ENCODE data around the gene STEAP4.
"Not testable (repeated sequence)": the region's sequence is repeated elsewhere in the genome, so short reads cannot be mapped to it uniquely, and the experiment has no call there.

The STEAP4 gene

GRCh38 chr7:88259656-88260380, 46.9 kb downstream of the STEAP4 start:
- no peak for DNase-seq (ENCODE audit: low read depth, low spot score)
- H3K4me3 ChIP-seq (ENCODE audit: low read depth, low read length): no peak overlapping the region
- ChIA-PET CTCF (no interaction called here), POLR2A (no interaction called here)
- no peak for TF ChIP-seq CTCF (IDR thresholded peaks at IDR 0.05; ENCODE audit: insufficient read depth, low read length, missing control alignments)

GRCh38 chr7:88258296-88258695, 48.4 kb downstream of the STEAP4 start:
- H3K4me3 ChIP-seq (ENCODE audit: low read depth, low read length); CTCF ChIA-PET; DNase-seq (ENCODE audit: low read depth, low spot score); POLR2A ChIA-PET: not testable (repeated sequence)

- no peak for DNase-seq (ENCODE audit: low read depth, low spot score)
- ChIA-PET CTCF (no interaction called here), POLR2A (no interaction called here)
- H3K4me3 ChIP-seq (ENCODE audit: low read depth, low read length): no peak overlapping the region
- TF ChIP-seq CTCF (IDR thresholded peaks at IDR 0.05; ENCODE audit: insufficient read depth, low read length, missing control alignments): no peak
These were observed 49.8 kb downstream of the STEAP4 start for GRCh38 chr7:88256906-88257305.

- no peak overlapping the region for H3K4me3 ChIP-seq (ENCODE audit: low read depth, low read length)
- CTCF ChIA-PET: no interaction called here
- TF ChIP-seq CTCF (IDR thresholded peaks at IDR 0.05; ENCODE audit: insufficient read depth, low read length, missing control alignments): no peak
- no peak for DNase-seq (ENCODE audit: low read depth, low spot score)
- POLR2A ChIA-PET: no interaction called here
These were observed 51.8 kb downstream of the STEAP4 start for GRCh38 chr7:88254721-88255424.

GRCh38 chr7:88253640-88254039, 53.1 kb downstream of the STEAP4 start:
- ChIA-PET CTCF (no interaction called here), POLR2A (no interaction called here)
- H3K4me3 ChIP-seq (ENCODE audit: low read depth, low read length): no peak overlapping the region
- no peak for DNase-seq (ENCODE audit: low read depth, low spot score)
- no peak for TF ChIP-seq CTCF (IDR thresholded peaks at IDR 0.05; ENCODE audit: insufficient read depth, low read length, missing control alignments)

GRCh38 chr7:88244258-88244657, 62.4 kb downstream of the STEAP4 start:
- CTCF ChIA-PET: interaction anchor here (1.0 to 2.7 kb wide), 2 partner anchors 24 to 591 kb away, joined by 3 to 9 read pairs; partner anchors contain the start of gene SRI
- no peak for TF ChIP-seq CTCF (IDR thresholded peaks at IDR 0.05; ENCODE audit: insufficient read depth, low read length, missing control alignments)
- POLR2A ChIA-PET: no interaction called here
- no peak for DNase-seq (ENCODE audit: low read depth, low spot score)
- no peak overlapping the region for H3K4me3 ChIP-seq (ENCODE audit: low read depth, low read length)

Measured in AG04449 (cell line).